ENCODE data around the gene ITGAD. TPM values are rescaled to one million over a fixed set of nuclear protein-coding genes. Genes with fewer than 3 reads are reported as not detected.

Gene ITGAD
- total and polyA plus RNA-seq, 2 experiments from 2014 or later, result not detected

GRCh38 chr16:31395647-31396046, 2.5 kb downstream of the ITGAD start:
- TF ChIP-seq ZNF331 (CRISPR knock-in tag; IDR thresholded peaks at IDR 0.05; ENCODE audit: low read depth) (no peak), ZNF462 (CRISPR knock-in tag; IDR thresholded peaks at IDR 0.05) (no peak), CREB1 (CRISPR knock-in tag; IDR thresholded peaks at IDR 0.05; ENCODE audit: low read depth) (no peak), STAT1 (IDR thresholded peaks at IDR 0.05; ENCODE audit: unreplicated experiment) (no peak), POLR2AphosphoS5 (IDR thresholded peaks at IDR 0.05; ENCODE audit: low read depth) (no peak), EZH2phosphoT487 (IDR thresholded peaks at IDR 0.05; ENCODE audit: unreplicated experiment) (no peak), ETS1 (IDR thresholded peaks at IDR 0.05) (no peak), ZNF114 (CRISPR knock-in tag; IDR thresholded peaks at IDR 0.05) (no peak), EZH2 (IDR thresholded peaks at IDR 0.05; ENCODE audit: low read depth, unreplicated experiment) (no peak), JUNB (IDR thresholded peaks at IDR 0.05; ENCODE audit: unreplicated experiment) (no peak), NANOG (IDR thresholded peaks at IDR 0.05; ENCODE audit: borderline replicate concordance) (no peak)
- TF ChIP-seq, protein P1, sequence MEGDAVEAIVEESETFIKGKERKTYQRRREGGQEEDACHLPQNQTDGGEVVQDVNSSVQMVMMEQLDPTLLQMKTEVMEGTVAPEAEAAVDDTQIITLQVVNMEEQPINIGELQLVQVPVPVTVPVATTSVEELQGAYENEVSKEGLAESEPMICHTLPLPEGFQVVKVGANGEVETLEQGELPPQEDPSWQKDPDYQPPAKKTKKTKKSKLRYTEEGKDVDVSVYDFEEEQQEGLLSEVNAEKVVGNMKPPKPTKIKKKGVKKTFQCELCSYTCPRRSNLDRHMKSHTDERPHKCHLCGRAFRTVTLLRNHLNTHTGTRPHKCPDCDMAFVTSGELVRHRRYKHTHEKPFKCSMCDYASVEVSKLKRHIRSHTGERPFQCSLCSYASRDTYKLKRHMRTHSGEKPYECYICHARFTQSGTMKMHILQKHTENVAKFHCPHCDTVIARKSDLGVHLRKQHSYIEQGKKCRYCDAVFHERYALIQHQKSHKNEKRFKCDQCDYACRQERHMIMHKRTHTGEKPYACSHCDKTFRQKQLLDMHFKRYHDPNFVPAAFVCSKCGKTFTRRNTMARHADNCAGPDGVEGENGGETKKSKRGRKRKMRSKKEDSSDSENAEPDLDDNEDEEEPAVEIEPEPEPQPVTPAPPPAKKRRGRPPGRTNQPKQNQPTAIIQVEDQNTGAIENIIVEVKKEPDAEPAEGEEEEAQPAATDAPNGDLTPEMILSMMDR (conservative IDR thresholded peaks at IDR 0.05; ENCODE audit: low read depth in 2 of 2), result no peak
- TF ChIP-seq, protein P2, sequence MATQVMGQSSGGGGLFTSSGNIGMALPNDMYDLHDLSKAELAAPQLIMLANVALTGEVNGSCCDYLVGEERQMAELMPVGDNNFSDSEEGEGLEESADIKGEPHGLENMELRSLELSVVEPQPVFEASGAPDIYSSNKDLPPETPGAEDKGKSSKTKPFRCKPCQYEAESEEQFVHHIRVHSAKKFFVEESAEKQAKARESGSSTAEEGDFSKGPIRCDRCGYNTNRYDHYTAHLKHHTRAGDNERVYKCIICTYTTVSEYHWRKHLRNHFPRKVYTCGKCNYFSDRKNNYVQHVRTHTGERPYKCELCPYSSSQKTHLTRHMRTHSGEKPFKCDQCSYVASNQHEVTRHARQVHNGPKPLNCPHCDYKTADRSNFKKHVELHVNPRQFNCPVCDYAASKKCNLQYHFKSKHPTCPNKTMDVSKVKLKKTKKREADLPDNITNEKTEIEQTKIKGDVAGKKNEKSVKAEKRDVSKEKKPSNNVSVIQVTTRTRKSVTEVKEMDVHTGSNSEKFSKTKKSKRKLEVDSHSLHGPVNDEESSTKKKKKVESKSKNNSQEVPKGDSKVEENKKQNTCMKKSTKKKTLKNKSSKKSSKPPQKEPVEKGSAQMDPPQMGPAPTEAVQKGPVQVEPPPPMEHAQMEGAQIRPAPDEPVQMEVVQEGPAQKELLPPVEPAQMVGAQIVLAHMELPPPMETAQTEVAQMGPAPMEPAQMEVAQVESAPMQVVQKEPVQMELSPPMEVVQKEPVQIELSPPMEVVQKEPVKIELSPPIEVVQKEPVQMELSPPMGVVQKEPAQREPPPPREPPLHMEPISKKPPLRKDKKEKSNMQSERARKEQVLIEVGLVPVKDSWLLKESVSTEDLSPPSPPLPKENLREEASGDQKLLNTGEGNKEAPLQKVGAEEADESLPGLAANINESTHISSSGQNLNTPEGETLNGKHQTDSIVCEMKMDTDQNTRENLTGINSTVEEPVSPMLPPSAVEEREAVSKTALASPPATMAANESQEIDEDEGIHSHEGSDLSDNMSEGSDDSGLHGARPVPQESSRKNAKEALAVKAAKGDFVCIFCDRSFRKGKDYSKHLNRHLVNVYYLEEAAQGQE (IDR thresholded peaks at IDR 0.05; ENCODE audit: unreplicated experiment), result no peak
- DNase-seq (ENCODE audit: low spot score), result no peak
- no peaks in the 10 kb centered on the region for H3K79me2 ChIP-seq (replicated peaks; ENCODE audit: insufficient read depth)
- Mint-ChIP-seq H3K4me3 (no peak overlapping the region), H3K27me3 (ENCODE audit: insufficient read depth, low read depth, poor library complexity) (peaks cover 2% of the 10 kb centered on the region), H3K27ac (no peak overlapping the region), H3K36me3 (ENCODE audit: low read depth) (no peaks in the 10 kb centered on the region), H3K9me3 (peaks cover 12% of the 10 kb centered on the region; the same call in 1 of the 3 replicates), H3K4me1 (peaks cover 7% of the 10 kb centered on the region; the same call in 2 of the 3 replicates)
- no peak for ATAC-seq
- no peak overlapping the region for H2AFZ ChIP-seq
- no peaks in the 10 kb centered on the region for H3K9me2 ChIP-seq (ENCODE audit: insufficient read depth)
- H3K4me2 ChIP-seq, result no peak overlapping the region
- H3K4me1 ChIP-seq (ENCODE audit: insufficient read depth), result no peaks in the 10 kb centered on the region
- H3K27ac ChIP-seq (ENCODE audit: low read depth), result no peak overlapping the region
- no peaks in the 10 kb centered on the region for H3K36me3 ChIP-seq (ENCODE audit: insufficient read depth)
- H3F3A ChIP-seq (replicated peaks; ENCODE audit: low read depth), result no peaks in the 10 kb centered on the region
- H4K20me1 ChIP-seq (replicated peaks; ENCODE audit: insufficient read depth), result no peaks in the 10 kb centered on the region
- no peak overlapping the region for H3K4me3 ChIP-seq
- H3K27me3 ChIP-seq (ENCODE audit: insufficient read depth), result no peaks in the 10 kb centered on the region

Measured in GM23338 (cell line).